ENCODE measurements around the gene TMEM40.
A peak's percentile ranks its signal among the peaks of the same experiment; 100 is the strongest.
"Not testable (repeated sequence)": the region's sequence is repeated elsewhere in the genome, so short reads cannot be mapped to it uniquely, and the experiment has no call there.

Gene TMEM40

GRCh38 chr3:12709334-12709733 lies 49.7 kb downstream of the TMEM40 start:
- no peak for FAIRE-seq

- no peak for FAIRE-seq
These were observed 50.4 kb downstream of the TMEM40 start for GRCh38 chr3:12708584-12709192.

GRCh38 chr3:12707449-12707848 lies 51.6 kb downstream of the TMEM40 start:
- no peak for FAIRE-seq

GRCh38 chr3:12706504-12707253 lies 52.4 kb downstream of the TMEM40 start:
- peak; percentile 9 for FAIRE-seq

- FAIRE-seq, result no peak
These were observed 53.1 kb downstream of the TMEM40 start for GRCh38 chr3:12705981-12706380.

GRCh38 chr3:12705374-12705926 lies 53.6 kb downstream of the TMEM40 start:
- FAIRE-seq, result no peak

GRCh38 chr3:12702501-12702900 lies 56.6 kb downstream of the TMEM40 start:
- FAIRE-seq, result no peak

GRCh38 chr3:12701601-12702000 lies 57.5 kb downstream of the TMEM40 start:
- FAIRE-seq, result not testable (repeated sequence)

GRCh38 chr3:12700800-12701199 lies 58.3 kb downstream of the TMEM40 start:
- no peak for FAIRE-seq

GRCh38 chr3:12695916-12696315 lies 63.1 kb downstream of the TMEM40 start:
- FAIRE-seq, result no peak

- no peak for FAIRE-seq
These were observed 63.9 kb downstream of the TMEM40 start for GRCh38 chr3:12695112-12695511.

GRCh38 chr3:12692444-12692843 lies 66.6 kb downstream of the TMEM40 start:
- no peak for FAIRE-seq

GRCh38 chr3:12689997-12690711 lies 68.9 kb downstream of the TMEM40 start:
- FAIRE-seq, result no peak

GRCh38 chr3:12687948-12688347 lies 71.1 kb downstream of the TMEM40 start:
- FAIRE-seq, result no peak

GRCh38 chr3:12686096-12686495 lies 73.0 kb downstream of the TMEM40 start:
- FAIRE-seq, result no peak

Data from TTC549 (cell line).